ENCODE data around the gene ATG2A.

The ATG2A gene

GRCh38 chr11:64867748-64868462 lies 49.1 kb downstream of the ATG2A start:
- DNase-seq, result no peak

- no peak for DNase-seq
Observed at GRCh38 chr11:64866173-64866491, 50.9 kb downstream of the ATG2A start.

GRCh38 chr11:64865286-64866172 lies 51.5 kb downstream of the ATG2A start:
- no peak for DNase-seq

GRCh38 chr11:64864473-64865285 lies 52.3 kb downstream of the ATG2A start:
- DNase-seq, result no peak

DNA sequence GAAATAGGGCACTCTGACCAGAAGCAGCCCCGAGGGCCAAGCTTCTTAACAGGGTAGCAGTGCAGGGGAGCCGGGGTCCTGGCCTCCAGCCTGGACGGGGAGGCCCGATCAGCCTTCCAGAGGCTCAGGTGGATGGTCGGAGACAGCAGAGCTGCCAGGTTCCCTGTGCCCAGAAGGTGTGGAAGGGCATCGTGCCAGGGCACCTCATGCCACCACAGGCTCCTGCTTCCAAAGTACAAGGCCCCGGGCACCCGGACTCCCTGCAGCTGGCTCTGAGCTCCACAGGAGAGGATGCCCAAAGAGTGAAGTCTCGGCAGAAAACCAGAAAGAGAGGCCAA lies 52.9 kb downstream of the ATG2A start:
- no peak for DNase-seq

DNA sequence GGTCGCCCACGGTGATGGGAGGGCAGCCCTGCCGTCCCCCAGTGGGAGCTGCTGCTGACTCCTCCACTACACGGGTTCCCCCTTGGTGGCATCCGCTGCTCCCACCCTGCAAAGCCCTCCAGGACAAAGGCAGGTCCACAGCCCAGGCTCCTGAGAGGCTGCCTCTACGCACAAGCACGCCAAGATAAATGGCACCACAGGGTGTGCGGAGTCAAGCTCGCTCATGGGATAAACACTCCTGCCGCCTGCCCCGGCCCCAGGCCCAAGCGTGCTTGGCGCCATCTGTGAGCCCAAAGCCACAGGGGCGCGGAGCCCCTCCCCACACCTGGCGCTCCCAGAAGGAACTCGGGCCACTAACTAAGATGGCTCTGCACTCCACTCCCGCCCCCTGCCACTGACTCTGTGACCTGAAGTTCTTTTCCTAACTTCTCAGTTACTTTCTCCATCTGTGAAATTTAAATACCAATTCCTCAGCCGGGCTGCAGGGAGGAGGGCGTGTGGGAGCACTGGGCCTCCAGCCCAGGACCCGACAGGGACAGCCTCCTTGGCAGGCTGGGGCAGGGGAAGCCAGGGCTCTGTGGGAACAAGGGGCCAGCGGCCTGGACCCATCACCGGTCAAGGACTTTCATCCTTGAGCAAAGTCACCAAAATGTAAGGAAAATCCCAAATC lies 53.5 kb downstream of the ATG2A start:
- no peak for DNase-seq

- DNase-seq, result no peak
Observed at GRCh38 chr11:64862987-64863390, 54.0 kb downstream of the ATG2A start.

- no peak for DNase-seq
Observed at GRCh38 chr11:64861227-64861975, 55.6 kb downstream of the ATG2A start.

- no peak for DNase-seq
Observed at GRCh38 chr11:64859542-64860414, 57.2 kb downstream of the ATG2A start.

GRCh38 chr11:64858467-64859263 lies 58.3 kb downstream of the ATG2A start:
- DNase-seq, result no peak

DNA sequence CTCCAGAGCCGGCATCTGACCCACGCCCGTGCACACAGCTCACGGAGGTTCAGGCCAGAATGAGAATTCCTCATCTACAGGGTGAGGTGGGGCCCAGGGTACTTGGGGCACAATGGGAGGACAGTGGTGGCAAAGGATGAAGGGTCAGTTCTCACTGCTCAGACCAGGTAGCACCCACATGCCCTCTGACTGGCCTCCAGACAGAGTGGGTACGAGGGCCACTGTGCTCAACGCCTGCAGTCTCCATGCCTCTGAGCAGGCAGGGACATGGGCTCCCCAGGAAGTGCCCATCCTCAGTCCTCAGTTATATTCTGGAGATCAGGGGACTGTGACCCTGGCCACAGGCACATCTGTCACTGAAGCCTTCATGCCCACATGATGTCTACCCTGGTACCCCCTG lies 59.5 kb downstream of the ATG2A start:
- no peak for DNase-seq

DNA sequence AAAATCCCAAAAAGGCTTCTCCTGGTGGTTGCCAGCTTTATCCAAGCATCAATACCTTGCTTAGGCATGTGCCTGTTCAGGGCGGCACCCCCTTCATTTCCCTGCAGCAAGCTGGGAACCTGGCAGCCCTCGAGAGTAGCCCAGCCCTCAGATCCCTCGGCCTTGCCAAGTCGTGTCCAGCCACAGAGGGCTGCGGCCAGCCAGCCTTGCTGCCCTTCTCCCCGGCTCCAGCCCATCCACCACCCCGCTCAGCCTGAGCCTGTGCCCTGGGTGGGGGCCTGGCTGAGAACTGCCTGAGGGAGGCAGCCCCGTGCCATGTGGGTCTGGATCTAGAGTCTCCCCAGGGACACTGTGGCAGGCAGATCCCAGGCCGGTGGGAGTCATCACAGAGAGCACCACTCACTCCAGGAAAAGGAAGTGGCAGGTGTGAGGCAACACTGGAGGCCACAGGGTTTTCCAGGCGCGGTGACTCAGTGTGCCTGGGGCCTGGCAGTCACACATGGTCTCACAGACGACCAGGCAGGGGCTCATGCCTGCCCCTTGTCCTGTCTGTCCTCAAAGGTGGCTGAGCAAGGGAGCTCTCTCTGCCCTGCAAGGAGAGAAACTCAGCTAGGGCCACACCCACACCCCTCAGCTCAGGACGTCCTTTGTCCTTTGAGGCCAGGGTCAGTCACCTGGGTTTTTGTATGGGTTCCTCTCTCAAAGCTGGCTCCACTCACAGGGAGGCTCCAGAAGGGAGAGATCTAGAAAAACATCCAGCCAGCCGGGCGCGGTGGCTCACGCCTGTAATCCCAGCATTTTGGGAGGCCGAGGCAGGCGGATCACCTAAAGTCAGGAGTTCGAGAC lies 60.4 kb downstream of the ATG2A start:
- no peak for DNase-seq

DNA sequence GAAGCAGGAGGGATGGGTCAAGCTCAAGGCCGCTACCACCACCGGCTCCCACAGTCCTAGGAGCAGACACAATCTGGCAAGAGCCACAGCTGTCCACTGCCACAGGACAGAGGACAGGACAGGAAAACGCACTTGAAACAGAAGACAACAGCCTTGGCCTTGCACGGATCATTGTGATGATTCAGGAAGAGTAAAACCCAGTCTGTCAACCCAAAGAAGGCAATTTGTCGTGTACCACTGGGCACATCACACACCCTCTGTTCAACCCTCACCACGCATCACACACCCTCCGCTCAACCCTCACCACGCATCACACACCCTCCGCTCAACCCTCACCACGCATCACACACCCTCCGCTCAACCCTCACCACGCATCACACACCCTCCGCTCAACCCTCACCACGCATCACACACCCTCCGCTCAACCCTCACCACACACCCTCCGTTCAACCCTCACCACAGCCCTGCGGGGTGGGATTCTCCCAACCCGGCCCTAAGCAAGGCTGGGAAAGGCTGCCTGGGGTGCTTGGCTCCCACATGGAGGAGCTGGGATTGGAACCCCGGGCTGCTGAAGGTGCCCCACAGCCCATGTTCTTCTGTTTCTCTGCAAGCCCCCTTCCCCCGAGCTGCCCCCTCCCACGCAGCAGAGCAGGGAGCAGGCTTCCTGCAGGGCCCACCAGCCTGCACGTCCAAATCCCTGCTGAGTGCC lies 61.3 kb downstream of the ATG2A start:
- DNase-seq, result no peak

DNA sequence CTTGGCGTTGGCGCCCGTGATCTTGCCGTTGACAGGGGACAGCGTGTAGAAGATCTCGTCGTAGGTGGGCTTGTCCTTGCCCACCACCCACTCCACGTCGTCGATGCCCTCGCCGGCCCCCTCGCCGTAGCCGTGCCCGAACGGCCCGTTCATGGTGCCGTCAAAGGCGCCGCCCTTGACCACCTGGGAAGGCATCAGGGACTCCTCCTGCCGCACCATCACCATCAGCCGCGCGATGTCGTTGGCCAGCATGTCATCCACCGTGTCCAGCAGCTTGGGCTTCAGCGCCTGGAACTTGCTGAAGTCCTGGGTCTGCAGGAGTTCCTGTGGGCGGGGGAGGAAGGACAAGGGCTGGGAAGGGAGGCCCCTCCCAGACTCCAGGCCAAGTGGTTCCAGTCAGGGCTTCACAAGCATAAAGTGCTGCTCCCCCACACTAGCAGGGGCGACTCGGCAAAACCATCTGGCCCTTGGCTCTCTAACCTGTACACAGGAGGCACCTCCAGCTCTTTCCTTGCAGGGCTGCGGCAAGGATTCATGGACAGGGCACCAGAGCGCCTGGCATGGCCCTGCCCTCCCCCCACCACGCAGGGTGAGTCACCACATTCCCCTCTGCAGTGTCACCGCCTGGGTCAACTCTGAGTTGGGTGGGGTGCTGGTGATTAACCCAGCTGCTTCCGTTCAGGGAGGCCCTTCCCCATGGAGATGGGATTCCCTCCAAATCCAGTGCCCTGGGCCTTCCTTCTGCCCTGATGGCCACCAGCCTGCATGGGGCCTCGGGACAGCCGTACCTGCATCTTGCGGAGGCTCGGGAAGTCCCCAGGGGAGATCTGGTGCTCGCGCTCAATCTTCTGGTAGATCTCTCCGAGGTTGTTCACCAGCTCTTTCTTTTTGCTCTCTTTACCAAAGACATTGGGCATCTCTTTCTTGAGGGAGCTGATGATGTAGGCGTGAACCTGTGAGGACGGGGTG lies 62.2 kb downstream of the ATG2A start:
- DNase-seq, result no peak

GRCh38 chr11:64854157-64854533 lies 62.9 kb downstream of the ATG2A start:
- DNase-seq, result no peak

DNA sequence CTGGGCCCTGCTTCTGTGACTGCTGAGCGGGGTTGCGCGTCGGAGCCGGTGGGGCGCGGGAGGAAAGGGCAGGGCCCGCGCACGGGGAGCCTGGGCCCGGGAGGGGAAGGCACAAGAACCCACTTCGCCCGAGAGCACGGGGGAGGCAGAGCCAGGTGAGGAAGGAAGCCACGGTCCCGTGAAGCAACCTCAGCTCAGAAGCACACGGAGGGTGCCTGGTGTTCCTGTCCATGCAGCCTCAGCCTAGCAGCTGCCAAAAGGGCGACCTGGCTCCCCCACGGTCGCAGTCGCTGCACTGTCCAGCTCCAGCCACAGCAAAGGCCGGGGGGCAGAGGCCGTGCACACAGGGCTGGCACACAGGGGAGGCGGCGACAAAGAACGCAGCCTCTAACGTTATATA lies 63.3 kb downstream of the ATG2A start:
- DNase-seq, result no peak

DNA sequence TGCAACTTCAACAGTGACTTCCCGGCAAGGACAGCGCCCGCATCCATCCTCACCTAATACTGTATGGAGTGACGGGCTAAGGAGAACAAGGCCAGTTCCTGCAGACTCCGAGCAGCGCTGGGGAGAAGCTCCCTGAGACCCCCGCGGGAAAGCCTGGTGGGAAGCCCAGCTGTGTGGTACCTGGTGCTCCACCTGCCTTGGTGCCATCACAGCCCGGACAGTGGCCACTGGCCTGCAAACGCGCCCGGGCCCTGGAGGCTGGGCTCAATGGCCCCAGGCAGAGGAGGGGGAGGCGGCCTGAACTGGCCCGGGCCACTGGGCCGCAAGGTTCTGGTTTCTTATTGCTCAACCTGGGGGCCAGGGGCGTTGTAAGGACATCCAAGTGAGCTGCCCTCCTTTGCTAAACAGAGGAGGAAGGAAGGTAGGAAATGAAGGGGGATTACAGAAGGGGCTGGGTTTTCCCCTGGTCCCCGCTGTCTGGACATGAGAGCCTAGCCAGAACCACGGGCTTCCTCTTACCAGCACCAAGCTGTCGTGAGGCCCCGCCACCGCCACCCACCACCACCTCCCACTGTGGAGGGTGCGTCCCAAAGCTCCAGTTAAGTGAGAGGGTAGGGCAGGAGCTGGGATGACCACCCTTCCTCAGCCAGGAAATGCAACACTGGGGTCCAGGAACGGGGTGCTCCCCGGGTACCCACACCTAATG lies 64.1 kb downstream of the ATG2A start:
- no peak for DNase-seq
